HG02571 (cell line): ENCODE measurements around the gene TRDMT1.
"Not testable (repeated sequence)": the region's sequence is repeated elsewhere in the genome, so short reads cannot be mapped to it uniquely, and the experiment has no call there.

Experiments
- ATAC-seq: cut with Tn5 transposase; IDR thresholded peaks from one replicate; pipeline ENCODE4 v1.9.1; 2021; ENCODE audit warnings: mild to moderate bottlenecking, moderate library complexity; ENCODE audit not compliant: unreplicated experiment

Gene TRDMT1

DNA sequence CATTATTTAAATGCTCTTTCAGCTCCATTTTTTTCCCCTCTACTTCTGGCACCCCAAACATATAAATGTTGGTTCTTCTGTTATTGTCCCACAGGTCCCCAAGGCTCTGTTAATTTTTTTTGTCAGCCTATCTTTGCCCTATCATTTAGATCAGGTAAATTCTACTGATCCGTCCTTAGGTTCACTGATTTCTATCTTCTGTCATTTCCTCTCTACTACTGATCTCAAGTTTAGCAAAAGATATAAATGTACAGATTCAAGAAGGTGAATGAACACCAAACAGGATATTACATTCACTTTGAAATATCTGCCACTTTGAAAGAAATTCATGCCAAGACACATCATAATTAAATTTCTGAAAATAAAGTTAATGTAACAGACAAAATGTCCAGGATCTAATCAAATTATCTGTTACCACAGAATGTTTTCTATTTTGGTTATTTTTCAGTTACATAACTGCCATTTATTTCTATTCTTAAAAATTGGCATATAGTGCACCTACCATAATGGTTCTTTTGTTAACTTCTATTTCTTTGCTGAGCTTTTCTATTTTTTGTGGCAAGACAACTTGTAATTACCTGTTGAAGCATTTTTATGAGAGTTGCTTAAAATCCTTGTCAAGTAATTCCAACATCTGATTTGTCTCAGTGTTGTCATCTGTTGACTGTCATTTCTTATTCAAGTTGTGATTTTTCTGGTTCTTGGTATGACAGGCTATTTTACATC lies 59.8 kb downstream of the TRDMT1 start:
- no peak for ATAC-seq

DNA sequence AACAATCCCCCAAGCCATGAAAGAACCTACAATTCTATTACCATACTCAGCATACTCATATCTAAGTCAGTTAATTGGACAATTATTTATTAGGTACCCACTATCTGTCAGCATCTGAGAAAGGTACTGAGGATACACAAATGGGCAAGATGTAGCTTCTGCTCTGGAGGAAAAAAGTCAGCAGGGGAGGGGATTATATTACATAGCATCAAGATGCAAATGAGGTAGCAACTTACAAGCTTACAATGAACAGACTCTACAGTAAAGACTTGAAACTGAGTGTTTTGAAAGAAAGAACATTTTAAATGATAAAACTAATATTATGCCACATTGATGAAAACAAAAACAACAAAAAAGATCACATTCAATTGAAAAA lies 61.1 kb downstream of the TRDMT1 start:
- no peak for ATAC-seq

DNA sequence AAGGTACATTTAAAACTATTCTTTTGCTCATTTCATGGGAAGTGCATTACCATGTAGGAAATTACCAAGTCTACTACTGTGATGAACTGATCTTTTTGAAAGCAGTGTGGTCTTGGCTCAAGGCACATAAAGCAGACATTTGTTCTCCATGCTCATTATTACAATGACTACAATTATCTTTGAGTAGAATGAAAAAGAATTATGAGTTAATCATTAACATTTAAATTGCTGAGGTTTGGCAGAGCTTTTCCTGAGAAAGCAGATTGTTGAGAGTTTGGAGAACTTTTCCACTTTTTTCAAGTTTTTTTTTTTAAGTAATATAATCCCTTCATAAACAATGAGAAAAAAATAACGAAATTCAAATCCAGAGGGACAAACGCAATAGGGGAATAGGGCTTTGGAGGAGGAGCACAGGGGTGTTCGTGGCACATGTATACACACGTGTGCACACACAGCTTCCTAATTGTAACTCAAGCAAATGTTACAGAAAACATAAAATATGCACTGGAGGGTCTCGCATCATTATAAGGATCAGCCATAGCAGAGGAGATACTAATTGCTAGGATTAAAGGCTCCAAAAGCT lies 62.9 kb downstream of the TRDMT1 start:
- no peak for ATAC-seq

DNA sequence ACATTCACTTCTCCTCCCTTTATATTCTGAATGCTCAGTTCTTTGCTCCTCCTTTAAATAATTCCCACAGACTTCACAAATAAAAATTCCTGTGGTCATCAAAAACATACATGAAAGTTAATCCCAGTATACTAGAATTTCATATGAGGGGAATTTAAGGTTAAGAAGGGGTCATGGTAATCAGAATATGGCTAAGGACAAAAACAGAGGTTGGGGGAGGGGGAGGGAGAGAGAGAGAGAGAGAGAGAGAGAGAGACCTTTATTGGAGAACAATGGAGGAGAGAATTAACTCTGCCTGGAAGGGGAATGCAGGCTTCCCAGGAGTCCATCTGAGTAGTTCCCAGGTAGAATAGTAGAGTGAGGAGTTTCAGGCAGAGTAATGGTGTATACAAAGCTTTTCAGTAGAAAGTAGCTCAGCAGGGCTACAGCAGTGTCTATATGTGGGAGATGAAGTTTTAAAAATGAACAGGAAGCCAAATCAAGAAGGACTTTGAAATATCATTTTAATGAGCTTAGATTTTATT lies 66.7 kb downstream of the TRDMT1 start:
- no peak for ATAC-seq

DNA sequence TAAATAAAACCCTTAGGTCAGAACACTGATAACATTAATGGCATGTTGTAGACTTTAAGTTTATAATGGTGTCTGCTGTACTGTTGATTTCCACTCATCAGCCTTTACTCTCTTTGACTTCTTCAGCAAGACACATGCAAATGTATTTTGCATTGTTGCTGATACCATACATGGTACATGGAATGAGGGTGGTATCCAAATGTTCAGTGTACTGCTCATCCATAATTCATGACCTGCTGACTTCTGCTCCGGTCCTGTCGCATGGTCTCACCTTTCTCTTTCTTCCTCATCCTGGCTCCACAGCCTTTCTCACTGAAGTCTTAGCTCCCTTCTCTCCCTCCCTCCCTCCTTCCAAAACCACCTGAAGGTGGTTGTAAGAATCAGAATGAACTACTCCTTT lies 67.2 kb downstream of the TRDMT1 start:
- ATAC-seq = no peak

DNA sequence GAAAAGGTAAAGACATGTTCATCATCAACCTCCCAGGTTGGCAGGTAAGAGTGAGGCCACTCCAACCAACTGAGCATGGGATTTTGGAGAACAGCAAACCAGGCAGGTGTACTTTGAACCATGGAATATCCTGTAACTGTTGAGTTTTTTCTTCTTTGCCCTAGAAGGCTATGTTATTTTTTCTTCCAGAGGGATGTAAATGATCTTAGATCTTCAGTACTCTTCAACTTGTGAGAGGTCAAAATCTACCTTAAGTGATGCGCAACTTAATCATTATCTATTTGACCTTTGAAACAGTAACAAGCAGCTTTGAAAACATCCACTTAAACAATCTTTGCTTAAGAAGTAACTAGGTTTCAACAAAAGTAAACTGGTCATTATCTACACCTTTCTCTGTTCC lies 71.7 kb downstream of the TRDMT1 start, which contains the start of gene CUBN:
Gene CUBN, minus strand, starts transcription at position 71 of the 400 bp plus-strand sequence. Its CDS starts 46 bp downstream, at position 25.
- ATAC-seq = no peak

DNA sequence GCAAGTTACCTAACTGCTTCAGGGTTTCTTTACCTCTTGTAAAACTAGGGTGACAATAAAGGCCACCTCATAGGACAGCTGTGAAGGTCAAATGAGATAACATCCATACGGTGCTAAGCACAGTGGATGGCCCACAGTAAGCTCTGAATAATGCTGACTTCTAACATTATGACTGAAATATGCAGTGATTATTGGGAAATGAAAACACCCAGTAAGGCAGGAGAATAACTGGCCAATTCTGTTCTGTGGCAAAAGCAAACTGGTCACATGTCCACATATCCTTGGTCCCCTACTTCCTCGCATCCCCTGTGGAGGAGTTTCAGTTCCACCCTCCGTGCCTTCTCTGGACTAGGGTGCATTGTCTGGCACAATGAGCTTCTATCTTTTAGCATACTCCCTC lies 73.2 kb downstream of the TRDMT1 start:
- no peak for ATAC-seq

DNA sequence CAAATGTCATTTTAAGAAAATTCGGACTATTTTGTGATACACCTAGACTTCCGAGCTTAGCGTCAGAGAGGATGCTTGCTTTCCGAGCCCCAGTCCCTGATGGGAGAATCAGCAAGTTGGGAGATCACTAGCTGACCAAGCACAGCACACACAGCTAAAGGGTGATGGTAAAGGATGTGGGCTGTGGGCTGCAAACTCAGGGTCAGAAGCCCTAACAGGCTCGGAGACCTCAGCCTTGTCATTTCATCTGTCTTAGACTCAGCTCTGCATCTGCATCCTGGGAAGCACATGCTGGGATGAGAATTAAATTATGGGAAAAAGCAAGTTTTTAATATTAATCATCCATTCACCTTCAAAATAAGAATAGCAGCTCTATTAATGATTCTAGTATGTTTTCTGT lies 75.1 kb downstream of the TRDMT1 start:
- no peak for ATAC-seq

DNA sequence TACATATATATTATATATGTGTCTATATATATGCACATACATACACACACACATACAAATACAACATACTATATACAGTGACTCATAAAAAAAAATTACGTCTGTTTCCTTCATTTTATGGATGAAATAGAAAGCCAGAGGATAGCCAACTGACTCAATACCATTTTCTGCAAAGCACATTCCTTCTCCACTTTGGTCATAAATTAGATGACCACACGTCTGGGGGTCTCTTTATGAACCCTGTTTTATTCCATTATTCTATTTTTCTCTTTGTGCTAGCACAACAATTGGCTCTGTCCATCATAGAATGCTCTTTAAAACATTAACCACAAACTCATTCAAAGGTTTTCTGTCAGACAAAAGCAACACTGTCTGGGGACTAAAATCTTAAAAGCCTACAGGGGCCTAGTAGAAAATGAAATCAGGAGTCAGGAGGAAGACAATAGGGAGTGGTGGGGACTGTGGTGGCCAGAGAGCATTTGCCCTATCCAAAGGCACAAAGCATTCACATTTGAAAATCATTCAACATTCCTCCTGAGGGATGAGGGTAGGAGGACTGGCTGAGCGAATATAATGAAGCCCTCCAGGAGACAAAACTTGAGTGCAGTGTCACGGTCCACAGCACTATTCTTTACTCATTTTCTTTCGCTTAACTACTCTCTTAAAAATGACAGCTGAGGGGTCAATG lies 76.1 kb downstream of the TRDMT1 start:
- no peak for ATAC-seq

DNA sequence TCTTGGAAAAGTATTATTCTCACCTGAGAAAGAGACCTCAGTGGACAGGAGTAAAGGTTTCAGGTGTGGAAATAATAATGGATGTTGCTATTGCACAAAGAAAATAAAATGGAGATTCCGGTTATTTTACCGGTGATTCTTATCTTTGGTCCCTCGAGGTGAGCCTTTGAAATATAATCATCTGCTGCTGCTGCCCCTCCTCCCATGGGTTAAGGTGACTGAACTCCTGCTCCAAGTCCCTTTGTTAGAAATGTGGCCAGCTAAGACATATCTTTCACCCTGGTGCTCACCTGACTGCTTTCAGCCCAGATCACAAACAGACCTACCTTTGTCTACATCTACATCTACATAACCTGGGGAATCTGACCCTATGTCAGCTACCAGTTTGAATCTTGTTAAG lies 77.5 kb downstream of the TRDMT1 start:
- no peak for ATAC-seq

DNA sequence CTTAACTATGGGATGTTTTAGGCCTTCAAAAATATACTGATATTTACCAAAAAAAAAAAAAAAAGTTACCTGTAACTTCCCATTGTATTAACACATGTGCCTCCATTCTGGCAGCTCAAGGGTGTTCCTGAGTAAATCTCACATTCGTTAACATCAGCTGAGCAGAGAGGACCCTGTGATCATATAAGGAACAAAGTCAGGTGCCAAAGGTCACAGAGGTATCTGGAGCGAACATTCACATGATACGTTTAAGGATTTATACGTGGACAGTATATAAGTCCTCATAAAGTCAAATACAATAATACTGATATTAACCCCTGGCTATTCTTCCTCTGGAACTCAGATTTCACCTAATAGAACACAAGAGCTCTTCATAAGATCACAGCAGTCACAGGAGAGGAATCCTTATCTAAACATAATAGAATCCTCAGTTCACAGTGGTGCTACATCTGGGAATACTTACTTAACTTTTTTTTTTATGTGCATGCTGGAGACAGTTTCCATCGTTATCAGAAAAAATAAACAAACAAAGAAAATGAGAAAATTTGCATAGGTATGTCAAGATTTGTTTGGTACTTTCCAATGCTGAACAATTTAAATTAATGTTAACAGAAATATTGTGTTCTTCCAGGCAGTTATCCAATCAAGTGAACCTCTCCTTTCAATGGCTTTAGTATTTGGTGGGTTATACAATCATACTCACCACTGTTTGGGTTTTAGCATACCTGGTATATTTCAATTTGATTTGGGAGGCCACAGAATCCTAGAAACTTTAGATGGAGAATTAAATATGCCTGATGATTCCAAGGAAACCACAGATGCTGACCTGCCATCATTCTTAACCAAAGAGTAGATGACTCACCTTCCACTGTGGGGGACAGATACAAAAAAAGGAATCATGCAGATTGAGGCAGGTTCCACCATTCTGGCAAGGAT lies 78.5 kb downstream of the TRDMT1 start:
- no peak for ATAC-seq

DNA sequence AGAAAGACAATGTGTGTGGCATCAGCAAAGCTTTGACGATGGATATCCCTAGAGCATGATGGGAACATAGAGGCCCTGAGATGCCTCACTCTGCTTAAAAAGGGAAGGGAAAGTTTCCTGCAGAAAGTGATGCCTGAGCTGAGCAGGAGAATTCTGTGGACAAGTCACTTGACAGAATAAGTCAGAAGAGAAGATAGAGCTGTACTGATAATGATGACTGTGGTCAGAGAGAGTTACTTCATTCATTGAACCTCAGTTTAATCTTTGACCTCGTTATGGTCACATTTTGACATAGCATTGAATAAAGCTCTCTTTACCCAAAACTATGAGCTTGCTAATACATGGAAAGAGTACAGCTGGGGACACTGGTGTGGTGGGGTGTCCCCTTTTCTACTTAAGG lies 79.4 kb downstream of the TRDMT1 start:
- ATAC-seq = no peak

DNA sequence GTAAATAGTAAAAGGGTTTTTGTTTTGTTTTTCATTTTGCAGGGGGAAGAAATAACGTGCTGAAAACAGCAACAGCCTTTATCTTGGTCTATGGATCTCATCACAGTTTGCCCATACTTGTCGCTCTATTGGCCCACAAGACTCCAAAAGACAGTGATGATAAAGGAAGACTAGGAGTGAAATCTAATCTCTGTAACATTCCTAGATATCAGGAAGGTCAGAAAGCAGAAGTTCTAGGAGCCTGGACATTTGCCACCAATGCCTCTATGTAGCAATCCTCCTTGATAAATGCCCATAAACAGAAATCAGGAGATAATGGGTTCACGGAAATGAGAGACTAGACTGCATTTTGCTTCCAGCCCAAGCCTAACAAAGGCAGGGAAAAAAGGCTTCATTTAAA lies 80.8 kb downstream of the TRDMT1 start:
- ATAC-seq = no peak

DNA sequence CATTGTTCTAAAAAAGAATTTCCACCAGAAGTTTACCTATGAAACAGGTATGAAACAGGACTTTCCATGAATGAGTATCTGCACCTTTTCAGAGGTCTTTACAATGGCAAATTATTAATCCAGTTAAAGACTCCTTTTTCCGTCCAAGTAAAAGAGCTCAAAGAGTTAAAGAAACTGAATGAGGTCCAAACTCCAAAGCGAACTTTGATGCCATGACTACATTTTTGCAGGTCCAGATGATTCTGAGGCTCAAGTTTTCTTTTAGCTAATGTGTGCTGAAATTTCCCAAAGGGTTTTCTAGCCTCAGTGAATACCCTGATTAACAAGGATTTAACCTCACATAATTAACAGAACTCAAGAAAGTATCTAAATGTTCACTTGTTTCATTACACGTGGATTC lies 81.6 kb downstream of the TRDMT1 start:
- ATAC-seq = no peak

DNA sequence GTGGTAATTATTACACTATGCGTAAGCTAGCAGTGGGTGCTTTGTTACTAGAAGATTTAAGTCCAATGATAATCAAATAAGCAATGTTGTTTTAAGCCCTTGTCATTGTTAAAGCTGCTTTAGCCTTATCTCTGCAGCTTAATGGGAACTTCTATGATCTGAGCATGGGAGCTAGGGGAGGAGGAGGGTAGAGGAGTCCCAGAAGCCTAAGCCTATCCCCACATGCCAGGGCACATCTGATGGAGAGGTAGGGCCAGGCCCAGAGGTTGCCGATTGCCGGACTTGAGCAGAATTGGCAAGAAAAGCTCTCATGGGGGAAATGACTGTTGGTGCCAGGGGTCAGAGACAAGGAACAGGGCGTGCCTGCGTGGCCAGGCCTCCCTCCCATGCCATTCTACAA lies 85.3 kb downstream of the TRDMT1 start:
- no peak for ATAC-seq

DNA sequence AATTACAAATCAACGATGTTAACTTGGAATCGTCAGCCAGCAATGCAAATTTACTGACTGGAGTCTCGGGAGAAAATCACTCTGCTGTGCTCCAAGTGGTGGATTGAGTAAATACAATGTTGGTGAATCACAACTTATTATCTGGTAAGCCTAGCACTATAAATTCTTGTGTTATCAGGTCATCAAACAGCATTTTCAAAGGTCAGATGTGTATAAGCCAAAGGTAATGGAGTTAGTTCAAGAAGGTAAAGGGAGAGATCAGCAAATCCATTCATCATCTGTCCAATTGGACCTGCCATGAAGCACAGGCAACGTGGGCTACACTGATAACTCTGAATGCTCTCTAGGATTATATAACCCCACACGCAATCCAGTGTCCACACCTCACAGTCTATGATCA lies 85.8 kb downstream of the TRDMT1 start:
- no peak for ATAC-seq

DNA sequence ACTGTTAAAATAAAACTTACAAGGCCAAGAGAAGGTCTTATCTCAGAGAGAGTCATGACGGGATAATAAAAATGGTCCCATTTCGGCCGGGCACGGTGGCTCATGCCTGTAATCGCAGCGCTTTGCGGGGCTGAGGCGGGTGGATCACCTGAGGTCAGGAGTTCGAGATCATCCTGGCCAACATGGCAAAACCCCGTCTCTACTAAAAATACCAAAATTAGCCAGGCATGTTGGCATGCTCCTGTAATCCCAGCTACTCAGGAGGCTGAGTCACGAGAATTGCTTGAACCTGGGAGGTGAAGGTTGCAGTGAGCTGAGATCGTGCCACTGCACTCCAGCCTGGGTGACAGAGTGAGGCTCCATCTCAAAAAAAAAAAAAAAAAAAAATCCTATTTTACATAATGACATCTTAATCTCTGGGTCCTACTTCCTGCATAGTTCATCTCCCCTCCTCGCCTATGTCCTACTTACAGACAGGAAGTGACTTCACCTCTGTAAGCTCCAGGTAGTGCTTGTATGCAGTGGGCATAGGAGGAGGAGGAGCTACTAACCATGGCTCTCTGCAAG lies 86.5 kb downstream of the TRDMT1 start:
- ATAC-seq = not testable (repeated sequence)

DNA sequence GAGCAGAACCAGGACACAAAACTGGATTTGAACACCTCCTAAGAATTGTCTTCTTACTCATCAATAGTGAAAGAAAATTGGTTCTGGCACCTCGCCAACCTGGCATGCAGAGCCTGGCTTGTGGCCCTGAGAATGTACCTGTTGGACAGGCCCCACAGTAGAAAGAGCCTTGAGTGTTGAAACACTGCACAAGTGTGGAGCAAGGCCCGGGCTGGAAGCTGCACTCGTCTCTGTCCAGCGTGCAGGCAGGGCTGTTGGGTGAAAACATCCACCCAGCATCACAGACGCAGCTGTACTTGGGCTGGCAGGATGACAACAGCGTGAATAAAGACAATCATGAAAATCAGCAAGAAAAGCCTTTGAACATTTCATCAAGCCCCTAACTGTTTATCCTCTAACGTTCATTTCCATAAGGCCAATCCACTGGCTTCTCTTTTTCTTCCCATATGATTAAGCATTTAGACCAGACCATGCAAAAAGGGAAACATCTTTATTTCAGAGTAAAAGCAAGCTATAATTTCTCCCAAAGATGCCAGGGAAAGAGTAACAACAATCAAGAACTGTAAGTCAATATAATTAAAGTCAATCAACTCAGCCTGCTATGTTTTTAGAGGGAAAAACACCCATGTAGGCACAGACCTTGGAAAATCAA lies 87.5 kb downstream of the TRDMT1 start:
- no peak for ATAC-seq

DNA sequence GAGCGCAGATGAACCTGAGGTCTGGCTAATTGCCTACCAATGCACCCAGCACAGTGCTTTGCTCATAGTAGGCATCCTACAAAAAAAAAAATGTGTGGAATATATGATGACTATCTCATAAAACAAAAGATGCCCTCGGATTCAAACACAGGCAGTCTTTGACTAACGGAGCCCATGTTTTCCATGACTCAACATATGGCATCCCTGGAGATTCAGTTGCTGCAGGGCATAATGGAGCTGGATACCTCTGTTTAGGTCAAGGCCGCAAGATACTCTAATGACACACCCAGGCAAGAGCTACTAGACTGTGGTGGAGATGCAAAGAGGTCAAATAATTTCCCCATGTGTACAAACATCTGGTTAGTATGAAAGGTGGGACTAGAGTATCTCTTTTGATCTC lies 88.1 kb downstream of the TRDMT1 start:
- no peak for ATAC-seq

DNA sequence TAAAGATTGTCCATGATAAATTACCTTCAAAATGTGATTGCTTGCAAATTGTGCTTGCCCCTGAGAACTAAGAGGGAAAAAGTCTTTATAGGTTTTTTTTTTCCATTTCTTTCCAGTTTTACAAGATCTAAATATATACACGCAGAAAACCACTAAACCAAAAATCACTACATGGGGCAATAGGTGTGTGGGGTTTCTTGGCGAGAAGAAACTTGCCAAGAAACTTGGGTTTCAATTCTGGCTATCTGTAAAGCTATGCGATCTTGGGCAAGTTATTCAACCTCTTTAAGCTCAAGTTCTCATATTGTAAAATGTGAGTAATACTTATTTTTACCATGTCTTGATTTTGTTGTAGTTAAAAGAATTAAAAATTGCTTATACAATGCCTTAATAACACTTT lies 88.9 kb downstream of the TRDMT1 start:
- no peak for ATAC-seq
